Ishikawa (cell line): ENCODE measurements around the gene DTX1.

Source experiments
- CEBPB ChIP-seq: IDR thresholded peaks from 2 replicates; pipeline ENCODE4 v1.6.1; 2012
- CREB1 ChIP-seq: IDR thresholded peaks from 2 replicates; pipeline ENCODE4 v1.6.1; 2012; ENCODE audit warnings: low read depth
- EGR1 ChIP-seq: IDR thresholded peaks from 2 replicates; pipeline ENCODE4 v1.6.1; 2012
- EP300 ChIP-seq: IDR thresholded peaks from 2 replicates; pipeline ENCODE4 v1.6.1; 2012; ENCODE audit warnings: borderline replicate concordance
- FOXM1 ChIP-seq: IDR thresholded peaks from 2 replicates; pipeline ENCODE4 v1.6.1; 2012; ENCODE audit warnings: low read depth, borderline replicate concordance
- MAX ChIP-seq: IDR thresholded peaks from 2 replicates; pipeline ENCODE4 v1.6.1; 2012
- NFIC ChIP-seq: IDR thresholded peaks from 2 replicates; pipeline ENCODE4 v1.6.1; 2012
- RAD21 ChIP-seq: IDR thresholded peaks from 2 replicates; pipeline ENCODE4 v1.6.1; 2012; ENCODE audit warnings: low read depth
- REST ChIP-seq: IDR thresholded peaks from 2 replicates; pipeline ENCODE4 v1.6.1; 2012; ENCODE audit warnings: low read depth, mild to moderate bottlenecking
- TAF1 ChIP-seq: IDR thresholded peaks from 2 replicates; pipeline ENCODE4 v1.6.1; 2012; ENCODE audit warnings: low read depth, mild to moderate bottlenecking
- TCF12 ChIP-seq: IDR thresholded peaks from 2 replicates; pipeline ENCODE4 v1.6.1; 2012; ENCODE audit warnings: low read depth
- TEAD4 ChIP-seq: IDR thresholded peaks from 2 replicates; pipeline ENCODE4 v1.6.1; 2012
- YY1 ChIP-seq: IDR thresholded peaks from 2 replicates; pipeline ENCODE4 v1.6.1; 2012; ENCODE audit warnings: low read depth
- ZBTB7A ChIP-seq: IDR thresholded peaks from 2 replicates; pipeline ENCODE4 v1.6.1; 2012; ENCODE audit warnings: low read depth
- TF ChIP-seq, protein P1 (sequence below): IDR thresholded peaks from 2 replicates; pipeline ENCODE4 v1.6.1; 2012

Gene DTX1

DNA sequence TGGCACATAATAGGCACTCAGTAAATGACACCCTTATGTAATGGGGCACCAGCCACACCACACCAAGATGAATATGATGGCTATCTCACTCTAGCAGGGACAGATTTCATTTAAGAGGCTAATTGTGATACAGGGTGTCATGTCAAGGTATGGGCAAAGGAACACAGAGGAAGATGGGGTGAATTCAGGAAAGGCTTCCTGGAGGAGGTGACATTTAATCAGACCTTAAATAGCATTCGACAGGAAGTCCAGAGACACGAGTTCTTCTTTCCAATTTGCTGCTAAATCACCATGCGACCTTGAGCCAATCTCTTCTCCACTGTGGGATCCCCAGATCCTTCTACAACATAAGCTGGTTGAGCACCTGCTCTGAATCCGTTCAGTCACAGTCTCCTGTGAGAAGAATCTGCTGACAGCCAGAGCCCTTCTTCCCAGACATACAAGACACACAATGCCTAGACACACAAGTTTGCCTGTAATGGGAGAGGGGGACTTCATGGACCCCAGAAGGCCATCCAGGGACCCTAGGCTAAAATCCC is 1.5 kb upstream of the DTX1 start:
- TF ChIP-seq FOXM1 = no peak
- no peak for TF ChIP-seq CEBPB
- no peak for TF ChIP-seq RAD21
- TF ChIP-seq TEAD4 = no peak
- TF ChIP-seq, protein P1, sequence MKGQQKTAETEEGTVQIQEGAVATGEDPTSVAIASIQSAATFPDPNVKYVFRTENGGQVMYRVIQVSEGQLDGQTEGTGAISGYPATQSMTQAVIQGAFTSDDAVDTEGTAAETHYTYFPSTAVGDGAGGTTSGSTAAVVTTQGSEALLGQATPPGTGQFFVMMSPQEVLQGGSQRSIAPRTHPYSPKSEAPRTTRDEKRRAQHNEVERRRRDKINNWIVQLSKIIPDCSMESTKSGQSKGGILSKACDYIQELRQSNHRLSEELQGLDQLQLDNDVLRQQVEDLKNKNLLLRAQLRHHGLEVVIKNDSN = no peak
- TF ChIP-seq MAX = no peak
- TF ChIP-seq REST = no peak
- no peak for TF ChIP-seq TAF1
- TF ChIP-seq EGR1 = no peak
- TF ChIP-seq EP300 = no peak
- no peak for TF ChIP-seq NFIC

GRCh38 chr12:113055594-113056380 is 743 bp upstream of the DTX1 start:
- no peak for TF ChIP-seq YY1
- no peak for TF ChIP-seq MAX
- TF ChIP-seq CREB1 = no peak
- no peak for TF ChIP-seq ZBTB7A
- no peak for TF ChIP-seq EGR1
- TF ChIP-seq NFIC = no peak
- no peak for TF ChIP-seq RAD21
- no peak for TF ChIP-seq EP300
- TF ChIP-seq REST = no peak
- TF ChIP-seq TCF12 = no peak
- TF ChIP-seq TAF1 = no peak
- no peak for TF ChIP-seq CEBPB

DNA sequence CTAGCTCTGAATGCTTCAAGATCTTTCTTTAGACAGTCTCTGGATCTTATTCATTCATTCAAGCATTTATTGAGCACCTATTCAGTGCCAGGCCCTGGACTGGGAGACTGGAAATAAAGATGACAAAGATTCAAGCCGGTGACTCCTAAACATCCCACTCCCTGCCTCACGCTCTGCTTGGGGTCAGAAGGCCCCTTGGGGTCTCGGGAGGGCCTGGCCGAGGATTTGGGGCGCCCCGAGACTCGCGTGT is 224 bp upstream of the DTX1 start:
- TF ChIP-seq FOXM1 (no peak), CREB1 (no peak), REST (no peak), NFIC (no peak), TCF12 (no peak), TEAD4 (no peak), MAX (no peak), EP300 (no peak)
- TF ChIP-seq, protein P1 = no peak

DNA sequence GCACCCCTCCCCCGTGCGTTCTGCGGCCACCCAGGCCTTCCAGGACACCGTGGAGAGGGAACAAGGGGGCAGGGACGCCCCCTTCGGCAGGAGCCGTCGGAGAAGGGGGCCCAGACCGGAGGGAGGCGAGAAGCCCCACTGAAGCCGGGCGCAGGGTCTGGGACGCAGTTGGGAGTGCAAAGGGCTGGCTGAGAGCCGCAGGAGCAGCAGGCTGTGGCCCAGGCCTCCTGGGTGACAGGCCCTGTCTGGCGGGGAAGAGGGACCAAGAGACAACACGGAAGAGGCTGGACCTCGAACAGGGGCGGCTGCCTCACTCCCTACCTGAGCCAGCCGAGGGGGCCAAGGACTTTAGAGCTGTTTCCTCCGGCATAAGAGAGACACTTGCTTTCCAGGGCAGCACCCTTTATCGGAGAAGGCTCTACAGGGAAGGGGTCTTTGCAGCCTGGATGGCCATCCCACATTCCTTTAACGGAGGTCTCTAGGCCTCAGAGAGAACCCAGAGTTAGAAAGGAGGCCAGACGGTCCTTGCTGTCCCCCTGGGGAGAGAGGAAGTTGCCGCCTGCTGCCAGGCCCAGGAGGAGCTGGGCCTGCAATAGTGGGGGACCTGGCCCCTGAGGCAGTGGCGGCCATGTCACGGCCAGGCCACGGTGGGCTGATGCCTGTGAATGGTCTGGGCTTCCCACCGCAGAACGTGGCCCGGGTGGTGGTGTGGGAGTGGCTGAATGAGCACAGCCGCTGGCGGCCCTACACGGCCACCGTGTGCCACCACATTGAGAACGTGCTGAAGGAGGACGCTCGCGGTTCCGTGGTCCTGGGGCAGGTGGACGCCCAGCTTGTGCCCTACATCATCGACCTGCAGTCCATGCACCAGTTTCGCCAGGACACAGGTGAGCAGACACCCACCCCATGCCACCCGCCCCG is 1.3 kb downstream of the DTX1 start:
- no peak for TF ChIP-seq CEBPB
- no peak for TF ChIP-seq CREB1
- TF ChIP-seq, protein P1 = no peak
- no peak for TF ChIP-seq FOXM1
- no peak for TF ChIP-seq NFIC
- TF ChIP-seq EGR1 = no peak
- no peak for TF ChIP-seq EP300
- no peak for TF ChIP-seq YY1
- TF ChIP-seq REST = no peak
- no peak for TF ChIP-seq TAF1
- no peak for TF ChIP-seq TCF12
- no peak for TF ChIP-seq RAD21
- no peak for TF ChIP-seq MAX
- no peak for TF ChIP-seq ZBTB7A
- no peak for TF ChIP-seq TEAD4
